ENCODE data around the gene PRR7.

- TF ChIP-seq CTCF (IDR thresholded peaks at IDR 0.05) (no peak), POLR2A (IDR thresholded peaks at IDR 0.05) (no peak)
These were observed 24.3 kb downstream of the PRR7 start for GRCh38 chr5:177470759-177471536.
